ENCODE data around the gene DYNC2H1. TPM values are rescaled to one million over a fixed set of nuclear protein-coding genes. Genes with fewer than 3 reads are reported as not detected.

The DYNC2H1 gene
- total RNA-seq, 2 donors from 2014 or later, result 2.1 to 2.8 TPM

GRCh38 chr11:103398829-103399228, 289.6 kb downstream of the DYNC2H1 start:
- H3K9me3 ChIP-seq, result no peaks in the 10 kb centered on the region
- no peaks in the 10 kb centered on the region for H3K27me3 ChIP-seq
- intact Hi-C loops (cut with DNase I), result no loop called here
- H3K4me3 ChIP-seq, result no peak overlapping the region
- no peak overlapping the region for H3K27ac ChIP-seq
- H3K9ac ChIP-seq (ENCODE audit: low read depth in 2 of 2, low read length in 2 of 2), result no peak overlapping the region
- no peaks in the 10 kb centered on the region for H3K36me3 ChIP-seq
- no peak for DNase-seq
- no peak for TF ChIP-seq CTCF (IDR thresholded peaks at IDR 0.05)
- H3K4me1 ChIP-seq, result no peaks in the 10 kb centered on the region

- Histone ChIP-seq H3K9me3 (no peaks in the 10 kb centered on the region), H3K4me1 (no peaks in the 10 kb centered on the region), H3K27ac (no peak overlapping the region), H3K27me3 (no peaks in the 10 kb centered on the region), H3K9ac (ENCODE audit: low read depth in 2 of 2, low read length in 2 of 2) (no peak overlapping the region), H3K4me3 (no peak overlapping the region), H3K36me3 (no peaks in the 10 kb centered on the region)
- intact Hi-C loops (cut with DNase I), result no loop called here
- no peak for DNase-seq
- no peak for TF ChIP-seq CTCF (IDR thresholded peaks at IDR 0.05)
Measured at GRCh38 chr11:103406357-103406756, 297.1 kb downstream of the DYNC2H1 start.

- DNase-seq, result no peak
- H3K4me3 ChIP-seq, result no peak overlapping the region
- no peaks in the 10 kb centered on the region for H3K27me3 ChIP-seq
- H3K4me1 ChIP-seq, result no peaks in the 10 kb centered on the region
- intact Hi-C loops (cut with DNase I), result no loop called here
- H3K36me3 ChIP-seq, result no peaks in the 10 kb centered on the region
- H3K9me3 ChIP-seq, result no peaks in the 10 kb centered on the region
- H3K27ac ChIP-seq, result no peak overlapping the region
- no peak overlapping the region for H3K9ac ChIP-seq (ENCODE audit: low read depth in 2 of 2, low read length in 2 of 2)
- no peak for TF ChIP-seq CTCF (IDR thresholded peaks at IDR 0.05)
Measured at GRCh38 chr11:103407641-103408040, 298.4 kb downstream of the DYNC2H1 start.

- Histone ChIP-seq H3K4me3 (no peak overlapping the region), H3K4me1 (no peaks in the 10 kb centered on the region), H3K27ac (no peak overlapping the region), H3K9me3 (no peaks in the 10 kb centered on the region), H3K27me3 (no peaks in the 10 kb centered on the region), H3K36me3 (no peaks in the 10 kb centered on the region), H3K9ac (ENCODE audit: low read depth in 2 of 2, low read length in 2 of 2) (no peak overlapping the region)
- intact Hi-C loops (cut with DNase I), result no loop called here
- DNase-seq, result no peak
- no peak for TF ChIP-seq CTCF (IDR thresholded peaks at IDR 0.05)
Measured at GRCh38 chr11:103413266-103413888, 304.2 kb downstream of the DYNC2H1 start.

GRCh38 chr11:103418014-103418413, 308.8 kb downstream of the DYNC2H1 start:
- no peaks in the 10 kb centered on the region for H3K4me1 ChIP-seq
- no peak overlapping the region for H3K4me3 ChIP-seq
- intact Hi-C loops (cut with DNase I), result no loop called here
- no peak overlapping the region for H3K27ac ChIP-seq
- H3K27me3 ChIP-seq, result no peaks in the 10 kb centered on the region
- H3K9ac ChIP-seq (ENCODE audit: low read depth in 2 of 2, low read length in 2 of 2), result no peak overlapping the region
- DNase-seq, result no peak
- H3K36me3 ChIP-seq, result no peaks in the 10 kb centered on the region
- TF ChIP-seq CTCF (IDR thresholded peaks at IDR 0.05), result no peak
- H3K9me3 ChIP-seq, result no peaks in the 10 kb centered on the region
